Ramos (cell line): ENCODE results near the gene ZNF646.
"Not testable (repeated sequence)": the region's sequence is repeated elsewhere in the genome, so short reads cannot be mapped to it uniquely, and the experiment has no call there.

Experiments
- in situ Hi-C: fragments of 300-500 bp; cut with MboI; formaldehyde crosslinking; loops from one replicate; pipeline ENCODE4 v1.14.3; 2022; ENCODE audit warnings: low sequenced_read_pairs; ENCODE audit not compliant: unreplicated experiment

The ZNF646 gene

GRCh38 chr16:31083556-31083955 lies 9.3 kb downstream of the ZNF646 start:
- in situ Hi-C loops = no loop called here

DNA sequence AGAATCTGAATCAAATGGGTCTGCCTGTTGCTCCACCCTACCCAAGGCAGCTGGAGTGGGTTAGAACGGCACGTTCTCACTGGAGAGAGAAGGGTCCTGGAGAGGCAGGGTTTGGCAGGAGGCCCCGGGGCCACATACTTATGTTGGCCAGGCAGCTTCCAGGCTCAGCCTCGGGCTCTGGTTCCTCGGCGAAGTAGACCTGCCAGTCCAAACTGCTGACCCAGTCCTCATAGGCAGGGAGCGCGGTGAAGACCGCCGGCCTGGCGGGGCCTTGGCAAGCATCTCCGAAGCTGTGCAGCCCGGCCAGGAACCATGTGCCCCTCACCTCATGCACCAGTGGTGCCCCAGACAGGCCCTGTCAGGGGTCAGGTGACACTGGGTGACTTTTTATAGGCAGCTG lies 9.8 kb downstream of the ZNF646 start:
- in situ Hi-C loops = no loop called here

GRCh38 chr16:31084584-31085302 lies 10.5 kb downstream of the ZNF646 start:
- in situ Hi-C loops = no loop called here

DNA sequence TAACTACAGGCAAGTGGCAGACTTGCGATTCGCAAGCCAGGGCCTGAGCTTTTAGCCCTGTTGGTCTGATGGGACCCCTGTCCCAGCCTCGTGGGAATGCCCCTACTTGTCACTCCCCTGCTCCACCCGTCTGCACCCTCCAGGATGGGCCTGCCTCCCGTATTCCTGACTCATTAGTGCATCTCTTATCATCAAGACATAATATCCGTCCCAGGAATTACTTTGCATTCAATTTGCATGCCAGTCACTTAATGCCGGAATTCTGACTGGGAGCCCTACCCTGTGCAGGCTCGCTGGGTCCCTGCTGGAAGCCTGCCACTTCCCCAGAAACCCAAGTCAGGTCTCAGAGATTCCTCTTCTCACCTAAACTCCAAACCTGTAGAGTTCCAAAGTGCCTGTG lies 11.2 kb downstream of the ZNF646 start:
- in situ Hi-C loops = no loop called here

GRCh38 chr16:31085873-31086628 lies 11.8 kb downstream of the ZNF646 start:
- in situ Hi-C loops = no loop called here

DNA sequence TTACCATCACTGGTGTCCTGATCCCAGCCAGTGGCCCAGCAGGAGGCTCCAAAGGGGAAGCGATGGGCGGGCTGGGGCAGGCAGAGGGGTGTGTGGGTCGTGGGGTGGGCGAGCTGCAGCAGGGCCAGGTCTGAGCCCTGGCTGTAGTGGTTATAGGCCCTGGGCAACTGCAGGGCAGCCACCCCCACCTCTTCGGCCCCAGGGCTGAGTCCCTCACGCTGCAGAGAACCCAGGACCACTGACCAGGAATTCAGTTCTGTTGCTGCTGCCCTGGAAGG lies 12.3 kb downstream of the ZNF646 start:
- in situ Hi-C loops = no loop called here

DNA sequence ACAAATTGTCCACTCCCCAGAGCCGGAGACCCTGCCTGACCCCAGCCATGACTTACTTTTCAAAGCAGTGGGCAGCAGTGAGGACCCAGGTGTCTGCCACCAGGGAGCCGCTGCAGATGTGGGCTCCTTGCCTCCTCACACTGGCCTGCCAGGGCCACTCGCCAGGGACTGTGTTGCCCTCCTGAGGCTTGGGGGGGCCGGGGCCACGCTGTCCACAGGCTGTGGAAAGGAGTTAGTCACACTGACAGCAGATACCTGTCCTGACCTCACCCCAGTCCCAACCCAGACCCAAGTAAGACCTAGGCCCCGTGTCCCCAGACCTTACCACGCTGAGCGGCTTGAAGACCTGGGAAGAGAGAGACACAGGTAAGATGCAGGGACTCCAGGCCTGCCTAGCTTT lies 13.3 kb downstream of the ZNF646 start:
- in situ Hi-C loops = no loop called here

DNA sequence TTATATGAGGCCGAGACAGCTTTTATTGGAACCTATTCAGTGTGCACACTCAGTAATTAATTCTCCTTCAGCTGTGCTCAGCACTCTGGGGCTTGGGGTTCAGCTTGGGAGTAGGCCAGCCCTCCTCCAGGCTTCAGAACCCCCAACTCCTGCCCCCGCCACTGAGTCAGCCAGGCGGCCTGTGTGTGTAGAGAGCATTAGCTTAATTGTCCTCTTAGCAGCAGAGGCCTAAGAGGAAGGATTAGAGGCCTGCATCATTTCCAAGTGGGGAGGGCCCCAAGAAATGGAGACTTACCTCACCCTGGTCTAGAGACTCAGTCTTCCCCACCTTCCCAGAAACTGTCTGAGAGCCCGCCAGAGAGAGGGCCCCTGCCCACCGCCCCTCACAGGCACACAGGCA lies 13.7 kb downstream of the ZNF646 start:
- in situ Hi-C loops = no loop called here

- in situ Hi-C loops = no loop called here
Measured at GRCh38 chr16:31088459-31089183, 14.4 kb downstream of the ZNF646 start, which contains the start of gene PRSS53. Gene PRSS53 (minus strand): TSS chr16:31088943. CDS start chr16:31088809, 134 bp downstream.

DNA sequence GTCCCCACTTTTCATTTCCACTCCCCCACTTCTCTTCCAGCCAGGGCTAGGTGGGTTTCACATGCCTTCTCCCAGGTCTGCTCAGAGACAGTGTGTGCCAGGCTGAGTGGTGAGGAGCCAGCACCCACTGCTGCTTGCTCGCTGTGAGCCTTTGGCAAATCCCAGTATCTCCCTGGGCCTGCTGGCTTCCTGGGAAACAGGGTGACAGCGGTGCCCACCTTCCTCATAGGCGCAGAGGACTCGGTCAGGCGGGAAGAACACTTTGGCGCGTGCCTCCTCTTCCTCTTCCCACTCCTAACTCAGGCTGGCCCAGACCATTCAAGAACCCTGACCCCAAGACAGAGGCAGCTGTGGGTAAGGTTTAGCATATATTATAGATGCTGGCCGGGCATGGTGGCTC lies 15.0 kb downstream of the ZNF646 start:
- in situ Hi-C loops = no loop called here

GRCh38 chr16:31090540-31090939 lies 16.3 kb downstream of the ZNF646 start:
- in situ Hi-C loops = no loop called here

DNA sequence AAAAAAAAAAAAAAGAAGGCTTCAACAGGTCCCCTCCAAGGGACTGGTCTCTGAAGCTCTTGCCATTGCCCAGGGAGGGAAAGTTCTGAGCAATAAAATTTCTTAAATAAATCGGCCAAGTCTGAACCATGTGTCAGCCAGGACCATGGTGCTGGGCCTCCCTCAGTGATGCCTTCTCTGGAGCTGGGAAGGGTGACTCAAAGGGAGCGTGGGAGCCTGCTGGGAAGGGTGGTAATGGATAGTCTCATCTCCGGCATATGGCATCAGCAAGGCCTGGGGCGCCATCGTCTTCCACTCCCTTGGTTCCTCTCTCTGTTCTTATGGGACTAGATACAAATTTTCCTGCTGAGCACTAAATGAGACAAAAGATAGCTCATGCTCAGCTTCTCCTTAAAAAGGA lies 18.1 kb downstream of the ZNF646 start:
- in situ Hi-C loops = no loop called here

- in situ Hi-C loops = no loop called here
Measured at GRCh38 chr16:31093132-31093703, 19.0 kb downstream of the ZNF646 start.

DNA sequence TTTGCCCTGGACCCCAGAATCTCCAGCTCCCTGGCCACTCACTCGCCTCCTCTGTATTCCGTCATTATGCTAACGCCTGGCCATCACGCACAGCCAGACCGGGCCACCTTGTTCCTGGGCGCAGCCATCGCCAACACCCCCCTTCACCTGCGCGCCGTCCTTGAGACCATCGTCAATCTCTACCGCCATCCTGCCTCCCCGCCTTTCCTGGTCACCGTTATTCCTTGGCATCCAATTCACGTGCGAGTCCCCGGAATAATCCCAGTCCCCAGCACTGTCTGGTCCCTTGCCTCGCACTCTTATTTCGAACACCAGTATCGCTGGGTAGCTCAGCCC lies 19.8 kb downstream of the ZNF646 start:
- in situ Hi-C loops = no loop called here

DNA sequence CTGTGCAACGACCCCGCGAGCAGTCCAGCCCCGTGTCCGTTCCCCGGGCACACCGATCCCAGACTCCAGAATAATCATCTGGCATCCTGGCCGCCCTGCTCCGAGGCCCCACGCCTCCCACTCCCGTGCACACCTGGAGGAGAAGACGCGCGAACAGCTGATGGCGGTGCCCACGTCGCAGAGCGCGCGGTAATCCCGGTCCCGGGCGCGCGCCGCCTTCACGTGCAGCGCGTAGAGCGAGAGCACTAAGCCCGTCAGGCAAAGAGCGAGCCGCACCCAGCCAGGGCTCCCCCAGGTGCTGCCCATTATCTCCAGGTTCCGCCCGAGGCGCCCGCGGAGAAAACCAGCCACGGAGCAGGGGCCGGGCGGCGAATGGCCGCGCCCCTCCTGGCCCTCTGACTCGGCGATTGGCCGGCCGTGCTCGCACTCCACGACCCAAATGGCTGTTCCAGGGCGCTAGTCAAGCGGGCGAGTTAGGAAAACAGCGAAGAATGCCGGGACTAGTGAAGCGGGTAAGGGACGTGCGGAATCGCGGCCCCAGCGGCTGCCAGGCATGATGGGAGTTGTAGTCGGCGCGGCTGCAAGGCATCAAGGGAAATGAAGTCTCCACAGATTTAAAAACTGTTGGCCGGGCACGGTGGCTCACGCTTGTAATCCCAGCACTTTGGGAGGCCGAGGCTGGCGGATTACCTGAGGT lies 20.4 kb downstream of the ZNF646 start, which contains the start of gene VKORC1:
VKORC1 (minus strand) TSS at position 374 of the 697 bp plus-strand sequence; CDS start at position 306, 68 bp downstream.
- in situ Hi-C loops = no loop called here

- in situ Hi-C loops = no loop called here
Measured at GRCh38 chr16:31099860-31100638, 25.8 kb downstream of the ZNF646 start.

GRCh38 chr16:31100876-31101641 lies 26.8 kb downstream of the ZNF646 start:
- in situ Hi-C loops = not testable (repeated sequence)

DNA sequence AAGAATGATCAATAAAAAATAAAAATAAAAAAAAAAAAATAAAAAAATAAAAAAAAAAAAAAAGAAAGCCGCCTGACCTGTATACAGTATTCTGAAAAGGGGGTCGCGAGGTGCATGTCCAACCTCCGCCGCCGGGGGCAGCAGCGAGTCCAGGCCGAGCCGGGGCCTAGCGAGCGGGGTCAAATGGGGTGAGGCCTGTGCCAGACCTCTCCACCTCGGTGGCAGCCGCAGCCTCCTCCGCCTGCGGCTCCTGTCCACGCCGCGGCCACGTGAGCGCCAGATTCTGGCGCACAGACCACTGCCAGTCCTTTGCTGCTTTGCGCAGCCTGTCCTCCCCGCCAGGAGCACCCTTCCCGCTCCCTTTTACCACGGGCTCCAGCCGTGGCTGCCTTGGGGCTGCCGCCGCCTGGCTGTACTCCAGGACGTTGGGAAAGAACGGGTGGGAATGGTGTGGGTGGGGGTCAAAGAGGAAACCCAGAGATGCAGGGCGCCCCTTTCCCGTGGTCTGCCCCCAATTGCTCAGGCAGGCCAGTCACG lies 31.5 kb downstream of the ZNF646 start:
- in situ Hi-C loops = no loop called here
